HG02970 (cell line): ENCODE data around the gene CEP162.
A peak's percentile ranks its signal among the peaks of the same experiment; 100 is the strongest.
"Not testable (repeated sequence)": the region's sequence is repeated elsewhere in the genome, so short reads cannot be mapped to it uniquely, and the experiment has no call there.

ENCODE experiments used
- ATAC-seq: cut with Tn5 transposase; IDR thresholded peaks from one replicate; pipeline ENCODE4 v1.9.1; 2021; ENCODE audit warnings: mild to moderate bottlenecking, moderate library complexity, moderate number of reproducible peaks; ENCODE audit not compliant: unreplicated experiment, low FRiP score

CEP162 gene, protein sequence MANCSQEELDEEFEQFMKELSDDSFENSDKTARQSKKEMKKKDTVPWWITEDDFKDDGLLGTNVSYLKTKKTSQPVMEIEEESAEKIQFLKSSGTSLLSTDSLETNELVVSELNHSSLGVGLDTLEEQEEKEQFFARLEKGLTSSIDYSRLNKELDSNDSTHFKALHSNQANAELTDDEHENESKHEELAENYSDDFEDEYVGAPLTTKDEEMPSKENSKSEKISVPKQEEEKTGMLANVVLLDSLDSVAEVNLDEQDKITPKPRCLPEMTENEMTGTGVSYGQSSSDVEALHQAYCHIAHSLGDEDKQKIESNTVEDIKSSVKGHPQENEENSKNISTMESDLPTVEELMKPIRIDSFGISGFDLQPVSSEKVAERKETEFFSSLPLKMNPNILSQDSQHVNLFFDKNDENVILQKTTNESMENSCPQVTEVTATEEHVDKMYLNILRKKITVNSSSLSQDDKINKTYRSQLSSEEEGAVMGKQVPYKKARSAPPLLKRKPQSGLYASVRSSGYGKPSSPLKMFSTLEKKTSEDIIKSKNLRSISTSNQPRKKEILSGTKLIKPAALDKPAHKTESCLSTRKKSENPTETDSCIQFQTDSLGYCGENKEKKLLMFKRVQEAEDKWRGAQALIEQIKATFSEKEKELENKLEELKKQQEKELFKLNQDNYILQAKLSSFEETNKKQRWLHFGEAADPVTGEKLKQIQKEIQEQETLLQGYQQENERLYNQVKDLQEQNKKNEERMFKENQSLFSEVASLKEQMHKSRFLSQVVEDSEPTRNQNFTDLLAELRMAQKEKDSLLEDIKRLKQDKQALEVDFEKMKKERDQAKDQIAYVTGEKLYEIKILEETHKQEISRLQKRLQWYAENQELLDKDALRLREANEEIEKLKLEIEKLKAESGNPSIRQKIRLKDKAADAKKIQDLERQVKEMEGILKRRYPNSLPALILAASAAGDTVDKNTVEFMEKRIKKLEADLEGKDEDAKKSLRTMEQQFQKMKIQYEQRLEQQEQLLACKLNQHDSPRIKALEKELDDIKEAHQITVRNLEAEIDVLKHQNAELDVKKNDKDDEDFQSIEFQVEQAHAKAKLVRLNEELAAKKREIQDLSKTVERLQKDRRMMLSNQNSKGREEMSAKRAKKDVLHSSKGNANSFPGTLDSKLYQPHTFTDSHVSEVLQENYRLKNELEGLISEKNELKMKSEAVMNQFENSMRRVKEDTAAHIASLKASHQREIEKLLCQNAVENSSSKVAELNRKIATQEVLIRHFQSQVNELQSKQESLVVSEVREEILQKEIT (N-terminal part only)

GRCh38 chr6:84227434-84228197 is at the start of gene CEP162:
TSS of gene CEP162 (minus strand) at chr6:84227643. CDS start at chr6:84226393, 1,250 bp downstream.
- ATAC-seq, result peak; percentile 99

GRCh38 chr6:84274856-84275255 is 47.4 kb upstream of the CEP162 start:
- ATAC-seq, result no peak

- no peak for ATAC-seq
Measured at GRCh38 chr6:84273048-84273809, 45.8 kb upstream of the CEP162 start.

DNA sequence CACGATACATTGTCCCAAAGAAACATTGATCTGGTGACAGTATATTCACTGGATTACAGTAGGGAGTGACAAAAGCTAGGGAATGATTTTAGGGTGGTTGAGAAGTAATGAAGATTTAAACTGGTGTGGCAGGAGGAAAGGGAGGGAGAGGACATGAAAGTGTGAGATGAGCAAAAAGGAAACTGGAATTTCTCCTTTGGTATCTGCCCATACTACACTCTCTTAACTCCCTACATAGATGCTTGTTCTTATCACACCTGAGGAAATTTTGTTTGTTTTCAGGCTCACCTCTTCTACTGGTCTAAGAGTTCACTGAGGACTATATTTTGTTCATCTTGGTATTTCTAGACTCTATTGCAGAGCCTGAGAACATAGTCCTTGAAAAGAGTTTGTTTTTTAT is 44.9 kb upstream of the CEP162 start:
- ATAC-seq, result no peak

GRCh38 chr6:84271061-84271716 is 43.7 kb upstream of the CEP162 start:
- ATAC-seq, result no peak

DNA sequence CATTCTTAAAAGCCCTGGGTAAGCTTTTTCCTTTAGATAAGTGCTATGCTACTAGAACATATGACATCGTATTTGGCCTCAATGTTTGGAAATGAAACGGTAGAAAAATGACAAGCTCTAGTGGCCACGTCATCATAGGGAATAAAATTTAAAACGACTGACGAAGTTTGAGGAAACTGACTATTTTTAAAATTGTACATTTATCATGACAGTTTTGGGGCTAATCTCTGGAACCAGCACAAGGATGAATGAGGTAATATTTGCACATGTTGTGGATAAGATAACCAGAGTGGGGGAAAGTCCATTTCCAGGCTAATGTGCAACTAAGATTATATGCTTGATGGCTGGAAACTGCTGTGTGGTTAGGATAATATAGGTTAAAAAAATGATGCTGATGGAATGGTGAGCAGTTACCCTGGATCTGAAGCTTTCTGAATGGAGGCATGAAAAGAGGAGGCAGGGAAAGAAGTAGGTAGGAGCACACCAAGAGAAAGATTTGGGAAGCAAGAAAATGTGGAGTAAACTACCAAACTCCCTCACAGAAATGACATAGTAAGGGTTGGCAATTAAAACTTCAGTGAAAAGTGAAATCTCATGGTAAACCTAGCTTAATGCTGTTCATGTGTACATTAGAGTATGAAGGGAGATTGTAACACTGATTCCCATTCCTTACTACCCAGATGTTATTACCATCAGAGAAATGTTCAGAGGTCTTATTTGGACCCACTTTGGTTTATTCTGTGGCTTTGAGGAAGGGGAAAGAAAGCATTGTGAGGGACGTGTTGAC is 42.7 kb upstream of the CEP162 start:
- no peak for ATAC-seq

DNA sequence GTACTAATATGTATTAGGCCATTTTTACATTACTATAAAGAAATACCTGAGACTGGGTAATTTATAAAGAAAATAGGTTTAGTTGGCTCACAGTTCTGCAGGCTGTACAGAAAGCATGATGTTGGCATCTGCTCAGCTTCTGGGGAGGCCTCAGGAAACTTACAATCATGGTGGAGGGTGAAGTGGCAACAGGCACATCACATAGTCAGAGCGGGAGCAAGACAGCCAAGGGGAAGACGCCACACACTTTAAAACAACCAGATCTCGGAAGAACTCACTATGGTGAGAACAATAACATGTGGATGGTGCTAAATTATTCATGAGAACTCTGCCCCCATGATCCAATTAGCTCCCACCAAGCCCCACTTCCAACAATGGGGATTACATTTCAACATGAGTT is 41.3 kb upstream of the CEP162 start:
- ATAC-seq, result no peak

- no peak for ATAC-seq
Measured at GRCh38 chr6:84263557-84263956, 36.1 kb upstream of the CEP162 start.

GRCh38 chr6:84260926-84261325 is 33.5 kb upstream of the CEP162 start:
- ATAC-seq, result no peak

DNA sequence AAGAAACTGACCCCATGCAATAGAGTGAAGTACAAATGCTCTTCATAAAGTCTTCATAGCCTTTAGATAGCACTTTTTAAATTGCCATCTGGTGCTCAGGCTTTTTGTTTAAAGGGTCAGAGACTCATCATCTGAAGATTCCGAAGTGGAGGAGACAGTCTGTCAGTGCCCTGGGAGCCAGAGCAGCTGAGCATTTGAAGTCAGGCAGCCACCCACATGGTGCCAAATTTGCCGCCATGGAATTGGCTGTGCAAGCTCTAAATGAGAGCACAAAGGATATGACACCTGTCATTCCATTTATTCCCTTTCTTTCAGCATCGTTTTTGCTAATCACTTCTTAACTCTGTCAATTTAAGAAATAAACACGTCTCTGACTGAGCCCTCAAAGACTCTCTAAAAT is 32.8 kb upstream of the CEP162 start:
- ATAC-seq, result no peak

DNA sequence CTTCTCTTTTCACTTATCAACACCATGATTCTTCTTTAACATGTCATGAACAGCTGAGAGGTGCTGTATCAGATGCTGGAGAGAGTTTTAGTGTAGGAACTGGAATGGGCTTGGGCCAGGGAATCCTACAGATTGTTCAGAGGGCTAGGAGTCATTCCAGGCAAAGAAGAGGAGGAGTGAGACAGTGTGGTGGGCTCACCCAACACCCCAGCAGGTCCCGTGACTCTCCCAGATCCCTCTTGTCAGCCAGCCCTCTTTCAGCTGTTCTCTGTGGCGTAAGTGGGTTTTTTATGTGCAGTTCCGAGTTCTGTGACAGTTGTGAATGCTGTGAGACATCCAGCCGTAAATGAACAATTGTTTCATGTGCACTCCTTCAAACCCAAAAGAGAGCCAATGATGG is 31.4 kb upstream of the CEP162 start:
- no peak for ATAC-seq

- no peak for ATAC-seq
Measured at GRCh38 chr6:84258268-84258667, 30.8 kb upstream of the CEP162 start.

GRCh38 chr6:84255641-84256040 is 28.2 kb upstream of the CEP162 start:
- no peak for ATAC-seq

DNA sequence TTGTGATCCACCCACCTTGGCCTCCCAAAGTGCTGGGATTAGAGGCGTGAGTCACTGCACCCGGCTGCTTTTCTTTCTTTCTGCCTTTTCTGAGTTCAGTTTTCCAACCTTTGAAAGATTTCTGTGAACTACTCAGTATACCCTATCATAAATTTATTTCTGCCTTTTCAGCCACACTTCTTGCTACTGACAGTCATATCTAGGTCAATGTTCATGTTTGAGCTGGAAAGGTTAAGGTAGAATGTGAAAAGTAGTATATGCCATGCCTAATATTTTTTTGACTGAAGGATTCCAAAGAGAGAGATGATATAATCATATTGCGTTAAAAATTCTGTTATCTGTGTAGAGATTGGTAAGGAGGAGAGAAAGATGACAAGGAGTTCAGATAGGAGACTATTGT is 25.9 kb upstream of the CEP162 start:
- ATAC-seq, result no peak

- no peak for ATAC-seq
Measured at GRCh38 chr6:84251891-84252539, 24.6 kb upstream of the CEP162 start.

GRCh38 chr6:84249724-84250123 is 22.3 kb upstream of the CEP162 start:
- no peak for ATAC-seq

DNA sequence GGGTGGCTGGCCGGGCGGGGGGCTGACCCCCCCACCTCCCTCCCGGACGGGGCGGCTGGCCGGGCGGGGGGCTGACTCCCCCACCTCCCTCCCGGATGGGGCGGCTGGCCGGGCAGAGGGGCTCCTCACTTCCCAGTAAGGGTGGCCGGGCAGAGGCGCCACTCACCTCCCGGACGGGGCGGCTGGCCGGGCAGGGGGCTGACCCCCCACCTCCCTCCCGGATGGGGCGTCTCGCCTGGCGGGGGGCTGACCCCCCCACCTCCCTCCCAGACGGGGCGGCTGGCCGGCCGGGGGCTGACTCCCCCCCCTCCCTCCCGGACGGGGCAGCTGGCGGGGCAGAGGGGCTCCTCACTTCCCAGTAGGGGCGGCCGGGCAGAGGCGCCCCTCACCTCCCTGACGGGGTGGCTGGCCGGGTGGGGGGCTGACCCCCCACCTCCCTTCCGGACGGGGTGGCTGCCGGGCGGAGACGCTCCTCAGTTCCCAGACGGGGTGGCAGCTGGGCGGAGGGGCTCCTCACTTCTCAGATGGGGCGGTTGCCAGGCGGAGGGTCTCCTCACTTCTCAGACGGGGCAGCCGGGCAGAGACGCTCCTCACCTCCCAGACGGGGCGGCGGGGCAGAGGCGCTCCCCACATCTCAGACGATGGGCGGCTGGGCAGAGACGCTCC is 17.1 kb upstream of the CEP162 start:
- ATAC-seq, result not testable (repeated sequence)
